Activated CD8-positive, alpha-beta T cell treated with anti-CD3 and anti-CD28 coated beads for 36 hours (primary cell): ENCODE data around the gene CYFIP1. TPM values are rescaled to one million over a fixed set of nuclear protein-coding genes. Genes with fewer than 3 reads are reported as not detected.

Source experiments
- ATAC-seq: fragments of 200-7000 bp; cut with Tn5 transposase; one replicate; pipeline ENCODE4 v1.10.0; 2021; ENCODE audit warnings: mild to moderate bottlenecking, moderate library complexity
- CTCF ChIA-PET: fragments of 350-600 bp; sonication (Branson Sonifier 250); formaldehyde crosslinking; loops from one replicate; lab custom pipeline; 2021; ENCODE audit warnings: antibody characterized with exemption; lab: Charles Lee
- POLR2A ChIA-PET: fragments of 350-600 bp; sonication (Branson Sonifier 250); formaldehyde crosslinking; loops from one replicate; lab custom pipeline; 2021; ENCODE audit warnings: antibody characterized with exemption; lab: Charles Lee
- DNase-seq: peaks from one replicate; pipeline ENCODE4 v3.0.0-alpha.2; 2020
- H3K27ac Mint-ChIP-seq: one replicate; pipeline ENCODE4 v1.8.0; 2021; ENCODE audit warnings: mild to moderate bottlenecking, mixed read lengths
- H3K27me3 Mint-ChIP-seq: one replicate; pipeline ENCODE4 v1.8.0; 2021; ENCODE audit warnings: mixed read lengths
- H3K36me3 Mint-ChIP-seq: one replicate; pipeline ENCODE4 v1.8.0; 2021; ENCODE audit warnings: low read depth, mixed read lengths
- H3K4me1 Mint-ChIP-seq: one replicate; pipeline ENCODE4 v1.8.0; 2021; ENCODE audit warnings: low read depth, mixed read lengths
- H3K4me3 Mint-ChIP-seq: one replicate; pipeline ENCODE4 v1.8.0; 2021; ENCODE audit warnings: mild to moderate bottlenecking, moderate library complexity, mixed read lengths
- H3K9me3 Mint-ChIP-seq: one replicate; pipeline ENCODE4 v1.8.0; 2021; ENCODE audit warnings: mixed read lengths
- CTCF ChIP-seq: fragments of 200-600 bp; IDR thresholded peaks from one replicate; pipeline ENCODE4 v1.8.0; 2022; ENCODE audit warnings: antibody characterized with exemption, mild to moderate bottlenecking
- intact Hi-C: fragments of 100-400 bp; cut with micrococcal nuclease; formaldehyde crosslinking; loops from one replicate; pipeline ENCODE4 v1.10.0; 2022
- total RNA-seq, 2 experiments: library from RNA; stranded (reverse); gene quantifications; one replicate each; pipeline ENCODE4 v1.2.3, GENCODE V29; 2021

Gene CYFIP1
- total RNA-seq, 2 experiments from 2014 or later: 10.4 to 11.6 TPM

- ChIA-PET CTCF (no interaction called here), POLR2A (no interaction called here)
- Mint-ChIP-seq H3K4me3 (no peak overlapping the region), H3K9me3 (no peaks in the 10 kb centered on the region), H3K36me3 (no peaks in the 10 kb centered on the region), H3K27ac (no peak overlapping the region), H3K27me3 (no peaks in the 10 kb centered on the region), H3K4me1 (no peaks in the 10 kb centered on the region)
- no peak for ATAC-seq
- intact Hi-C loops: no loop called here
- no peak for TF ChIP-seq CTCF
- DNase-seq: no peak
Observed at GRCh38 chr15:22918056-22918455, 62.1 kb downstream of the CYFIP1 start.

DNA sequence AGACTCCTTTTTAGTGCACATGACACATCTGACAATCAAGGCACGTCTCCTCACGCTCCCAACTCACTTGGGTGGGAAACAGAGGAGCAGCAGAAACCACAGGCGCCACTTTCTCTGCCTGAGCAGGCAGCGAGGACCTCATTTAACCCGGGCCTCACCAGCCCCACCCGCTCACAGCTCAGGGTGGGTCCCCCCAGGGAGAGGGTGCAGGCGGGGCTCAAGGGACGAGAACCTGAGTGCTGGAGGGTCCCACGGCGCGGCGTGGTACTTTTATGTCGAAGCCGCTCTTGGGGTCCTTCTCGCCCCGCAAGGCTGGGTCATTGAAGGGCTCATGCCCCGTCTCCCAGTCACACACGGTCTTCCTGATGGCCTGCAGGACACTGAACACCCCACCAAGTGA, 62.6 kb downstream of the CYFIP1 start:
- intact Hi-C loops: no loop called here
- H3K9me3 Mint-ChIP-seq: no peaks in the 10 kb centered on the region
- H3K27ac Mint-ChIP-seq: no peak overlapping the region
- no peak for ATAC-seq
- POLR2A ChIA-PET: no interaction called here
- TF ChIP-seq CTCF: no peak
- no peak for DNase-seq
- H3K27me3 Mint-ChIP-seq: no peaks in the 10 kb centered on the region
- H3K4me3 Mint-ChIP-seq: no peak overlapping the region
- H3K36me3 Mint-ChIP-seq: no peaks in the 10 kb centered on the region
- no peaks in the 10 kb centered on the region for H3K4me1 Mint-ChIP-seq
- CTCF ChIA-PET: no interaction called here

GRCh38 chr15:22916606-22917350, 63.4 kb downstream of the CYFIP1 start:
- intact Hi-C loops: no loop called here
- Mint-ChIP-seq H3K9me3 (no peaks in the 10 kb centered on the region), H3K4me3 (no peak overlapping the region), H3K27ac (no peak overlapping the region), H3K27me3 (no peaks in the 10 kb centered on the region), H3K36me3 (no peaks in the 10 kb centered on the region), H3K4me1 (no peaks in the 10 kb centered on the region)
- CTCF ChIA-PET: no interaction called here
- ATAC-seq (no peak), DNase-seq (no peak)
- TF ChIP-seq CTCF: no peak
- POLR2A ChIA-PET: no interaction called here

DNA sequence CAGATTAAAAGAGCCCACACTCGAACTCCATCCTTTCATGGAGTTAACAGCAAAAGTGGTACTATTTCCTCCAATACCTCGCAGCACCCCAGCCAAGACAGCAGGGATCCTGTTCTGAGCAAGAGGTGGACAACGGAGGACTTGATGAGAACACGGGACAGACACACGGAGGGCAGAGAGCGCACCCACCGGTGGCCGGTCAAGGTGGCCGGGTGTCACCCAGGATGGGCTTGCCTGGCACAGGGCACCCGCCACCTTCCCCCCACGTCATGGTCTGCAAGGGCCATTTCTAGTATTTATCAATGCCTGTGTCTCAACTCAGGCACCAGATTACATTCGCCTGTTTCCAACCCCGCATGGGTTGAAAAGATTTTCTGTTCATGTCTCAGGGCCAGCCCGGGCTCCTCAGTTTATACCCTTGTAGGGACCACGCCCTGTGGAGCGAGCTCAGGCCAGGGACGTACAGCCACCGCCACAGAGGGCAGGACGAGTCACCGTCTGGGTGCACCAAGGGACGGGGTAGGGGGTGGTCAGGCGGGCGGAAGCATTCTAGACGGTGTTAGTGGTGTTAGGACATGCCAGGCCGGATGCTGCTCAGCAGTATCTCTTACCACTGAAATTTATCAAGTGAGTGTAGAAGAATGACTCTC, 64.2 kb downstream of the CYFIP1 start:
- DNase-seq (no peak), ATAC-seq (no peak)
- TF ChIP-seq CTCF: no peak
- ChIA-PET CTCF (no interaction called here), POLR2A (no interaction called here)
- intact Hi-C loops: no loop called here
- Mint-ChIP-seq H3K4me3 (no peak overlapping the region), H3K27ac (no peak overlapping the region), H3K27me3 (no peaks in the 10 kb centered on the region), H3K36me3 (no peaks in the 10 kb centered on the region), H3K4me1 (no peaks in the 10 kb centered on the region), H3K9me3 (no peaks in the 10 kb centered on the region)

DNA sequence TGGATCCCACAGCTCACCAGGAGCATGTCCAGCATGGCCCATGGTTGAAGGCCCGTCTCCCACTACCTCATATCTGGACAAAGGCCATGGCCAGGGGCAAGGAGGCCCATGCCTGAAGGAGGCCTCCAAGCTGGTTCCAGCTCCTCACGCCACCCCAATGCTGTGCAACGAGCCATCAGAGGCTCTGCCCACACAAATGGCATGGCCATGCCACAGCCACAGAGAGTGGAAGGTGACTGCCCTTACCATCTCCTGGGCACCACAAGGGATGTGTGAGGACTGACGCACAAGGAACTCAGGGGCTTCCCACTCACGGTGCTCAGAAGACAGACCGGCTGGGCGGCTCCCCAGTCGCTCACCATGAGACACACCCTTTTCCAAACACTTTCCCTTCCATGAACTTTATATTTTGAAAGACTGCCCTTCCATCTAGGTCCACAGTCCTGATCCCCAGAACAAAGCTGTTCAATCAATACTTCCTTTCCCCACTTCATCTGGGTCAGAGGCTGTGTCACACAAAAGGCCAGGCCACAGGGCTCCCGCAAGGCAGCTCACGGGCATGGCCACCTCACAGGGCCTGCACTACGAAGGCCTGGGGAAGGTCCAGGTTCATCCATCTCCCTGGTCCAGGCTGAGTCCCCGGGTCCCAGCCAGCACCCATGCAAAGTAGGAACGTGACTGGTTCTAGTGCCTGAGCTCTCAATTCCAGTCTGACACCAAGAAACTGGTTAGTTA, 66.4 kb downstream of the CYFIP1 start:
- POLR2A ChIA-PET: no interaction called here
- H3K9me3 Mint-ChIP-seq: no peaks in the 10 kb centered on the region
- ATAC-seq (no peak), DNase-seq (no peak)
- TF ChIP-seq CTCF: no peak
- H3K27ac Mint-ChIP-seq: no peak overlapping the region
- no peaks in the 10 kb centered on the region for H3K27me3 Mint-ChIP-seq
- no peaks in the 10 kb centered on the region for H3K4me1 Mint-ChIP-seq
- H3K36me3 Mint-ChIP-seq: peaks cover under 1% of the 10 kb centered on the region
- intact Hi-C loops: no loop called here
- CTCF ChIA-PET: no interaction called here
- no peak overlapping the region for H3K4me3 Mint-ChIP-seq
